AG09319 (cell line): Measurements from ENCODE around the gene CPO.

Experiments
- DNase-seq: peaks from one replicate; pipeline ENCODE4 v3.0.0-alpha.2; 2010; ENCODE audit warnings: low read depth; ENCODE audit errors: extremely low read depth
- TF ChIP-seq, protein P1 (sequence below): IDR thresholded peaks from 2 replicates; pipeline ENCODE4 v1.5.1; 2011; ENCODE audit warnings: low read depth, mild to moderate bottlenecking, inconsistent platforms, low read length, moderate library complexity

The CPO gene

GRCh38 chr2:206990360-206990759 lies 51.0 kb downstream of the CPO start:
- DNase-seq, result no peak
- TF ChIP-seq, protein P1, sequence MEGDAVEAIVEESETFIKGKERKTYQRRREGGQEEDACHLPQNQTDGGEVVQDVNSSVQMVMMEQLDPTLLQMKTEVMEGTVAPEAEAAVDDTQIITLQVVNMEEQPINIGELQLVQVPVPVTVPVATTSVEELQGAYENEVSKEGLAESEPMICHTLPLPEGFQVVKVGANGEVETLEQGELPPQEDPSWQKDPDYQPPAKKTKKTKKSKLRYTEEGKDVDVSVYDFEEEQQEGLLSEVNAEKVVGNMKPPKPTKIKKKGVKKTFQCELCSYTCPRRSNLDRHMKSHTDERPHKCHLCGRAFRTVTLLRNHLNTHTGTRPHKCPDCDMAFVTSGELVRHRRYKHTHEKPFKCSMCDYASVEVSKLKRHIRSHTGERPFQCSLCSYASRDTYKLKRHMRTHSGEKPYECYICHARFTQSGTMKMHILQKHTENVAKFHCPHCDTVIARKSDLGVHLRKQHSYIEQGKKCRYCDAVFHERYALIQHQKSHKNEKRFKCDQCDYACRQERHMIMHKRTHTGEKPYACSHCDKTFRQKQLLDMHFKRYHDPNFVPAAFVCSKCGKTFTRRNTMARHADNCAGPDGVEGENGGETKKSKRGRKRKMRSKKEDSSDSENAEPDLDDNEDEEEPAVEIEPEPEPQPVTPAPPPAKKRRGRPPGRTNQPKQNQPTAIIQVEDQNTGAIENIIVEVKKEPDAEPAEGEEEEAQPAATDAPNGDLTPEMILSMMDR, result no peak

DNA sequence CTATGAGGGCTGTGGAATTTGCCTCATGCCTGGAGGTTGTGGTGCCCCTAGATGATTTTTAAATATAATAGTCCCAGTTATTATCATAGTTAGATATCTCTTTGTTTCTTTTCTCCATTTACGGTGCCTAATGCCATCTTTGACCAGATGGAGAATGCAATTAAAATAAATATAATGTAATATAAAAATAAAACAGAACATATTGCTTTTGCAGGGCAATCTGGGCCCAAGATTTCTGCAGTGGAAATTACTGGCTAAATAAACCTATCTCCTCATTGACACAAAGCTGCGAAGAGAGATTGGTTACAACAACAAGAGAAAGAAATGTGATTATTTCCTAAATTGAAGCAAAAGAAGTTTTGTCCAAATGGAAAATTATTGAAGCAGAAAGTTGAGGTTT lies 51.8 kb downstream of the CPO start:
- no peak for DNase-seq
- TF ChIP-seq, protein P1, result no peak

DNA sequence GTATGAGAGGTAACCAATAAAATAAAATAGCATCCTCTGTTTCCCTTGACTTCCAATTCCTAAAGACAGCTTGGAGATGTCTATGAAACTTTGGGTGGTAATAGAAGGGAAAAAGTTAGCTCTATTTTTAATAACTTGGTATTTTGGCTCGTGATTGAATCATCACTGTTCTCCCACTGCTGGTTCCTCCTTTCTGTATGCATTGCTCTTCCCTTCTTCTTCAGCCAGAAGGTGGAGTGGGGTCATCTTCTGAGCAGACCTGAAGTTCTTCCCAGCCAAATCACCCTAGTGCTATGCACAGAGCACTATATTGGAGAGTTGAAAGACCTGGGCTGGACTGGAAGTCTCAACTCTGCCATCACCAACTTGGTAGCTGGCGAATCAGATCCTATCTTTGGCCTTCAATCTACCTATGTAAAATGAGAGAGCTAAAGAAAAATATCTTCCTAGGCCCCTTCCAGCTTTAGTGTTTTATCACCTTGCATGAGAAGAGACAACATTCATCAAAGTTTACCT lies 54.1 kb downstream of the CPO start:
- no peak for DNase-seq

GRCh38 chr2:206993964-206994363 lies 54.6 kb downstream of the CPO start:
- TF ChIP-seq, protein P1, result no peak
- DNase-seq, result no peak

More for the DNA sequence above, 54.1 kb downstream of the CPO start:
- TF ChIP-seq, protein P1, result no peak

GRCh38 chr2:206996556-206997065 lies 57.3 kb downstream of the CPO start:
- DNase-seq, result no peak
- TF ChIP-seq, protein P1, result no peak

GRCh38 chr2:207008105-207008990 lies 69.0 kb downstream of the CPO start:
- TF ChIP-seq, protein P1, result peak; percentile 3
- DNase-seq, result no peak

GRCh38 chr2:207012461-207012860 lies 73.1 kb downstream of the CPO start:
- no peak for DNase-seq
- TF ChIP-seq, protein P1, result no peak
